NCI-H1105 (cell line): ENCODE measurements around the gene USP15.

Experiments
- DNase-seq: peaks from one replicate; lab custom pipeline; 2025; lab: John Stamatoyannopoulos, UW

The USP15 gene

DNA sequence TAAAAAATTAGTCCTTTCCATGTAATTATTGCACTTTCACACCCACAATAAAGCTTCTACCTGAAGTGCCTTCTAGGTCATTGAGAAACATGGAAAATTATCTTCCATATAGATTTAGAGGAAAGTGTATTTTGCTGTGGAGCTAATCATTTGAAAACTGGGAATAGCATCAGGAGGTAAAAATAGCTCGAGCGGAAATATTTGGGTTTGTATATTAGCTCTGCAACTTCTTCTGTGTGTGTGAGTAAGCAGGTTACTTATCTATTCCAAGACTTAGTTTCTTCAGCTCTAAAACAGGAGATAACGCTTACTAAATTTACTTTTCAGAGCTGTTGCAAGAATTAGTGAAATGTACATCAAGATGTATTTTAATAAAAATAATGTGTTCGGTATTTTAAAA is 111.5 kb downstream of the USP15 start:
- DNase-seq = no peak

DNA sequence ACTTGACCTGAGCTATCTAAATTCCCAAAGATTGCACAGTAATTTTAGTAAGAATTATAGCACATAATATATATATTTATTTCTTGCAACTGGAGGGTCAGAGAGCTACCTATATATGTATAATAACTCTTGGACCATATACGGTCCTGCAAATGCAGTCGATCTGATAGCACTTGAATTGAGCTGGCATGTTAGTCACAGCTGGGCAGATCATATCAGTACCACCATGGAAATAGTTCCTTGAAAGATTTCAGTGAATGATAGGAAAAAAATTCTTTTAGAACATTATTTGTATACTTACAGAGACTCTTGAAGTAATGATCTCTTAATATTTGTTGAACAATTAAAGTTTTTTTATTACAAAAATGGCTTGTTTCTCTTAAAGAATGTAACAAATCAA is 111.9 kb downstream of the USP15 start:
- no peak for DNase-seq

DNA sequence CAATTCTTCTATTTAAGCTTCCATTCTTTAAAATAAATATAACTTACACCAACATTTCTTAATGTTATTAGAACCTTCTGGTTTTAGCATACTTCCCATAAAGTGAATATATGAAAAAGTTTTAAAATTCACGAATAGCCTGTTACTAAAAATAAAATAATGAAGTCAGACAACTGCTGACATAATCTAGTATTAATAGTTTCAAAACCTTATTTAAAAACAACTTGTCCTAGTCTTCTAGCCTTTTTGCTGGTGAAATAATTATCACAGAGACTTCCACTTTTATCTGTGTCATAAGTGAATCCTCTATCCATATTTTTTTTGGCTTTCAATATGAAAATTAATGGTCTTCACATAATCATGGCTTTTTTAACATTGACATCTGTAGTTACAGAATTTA is 112.6 kb downstream of the USP15 start:
- DNase-seq = no peak

DNA sequence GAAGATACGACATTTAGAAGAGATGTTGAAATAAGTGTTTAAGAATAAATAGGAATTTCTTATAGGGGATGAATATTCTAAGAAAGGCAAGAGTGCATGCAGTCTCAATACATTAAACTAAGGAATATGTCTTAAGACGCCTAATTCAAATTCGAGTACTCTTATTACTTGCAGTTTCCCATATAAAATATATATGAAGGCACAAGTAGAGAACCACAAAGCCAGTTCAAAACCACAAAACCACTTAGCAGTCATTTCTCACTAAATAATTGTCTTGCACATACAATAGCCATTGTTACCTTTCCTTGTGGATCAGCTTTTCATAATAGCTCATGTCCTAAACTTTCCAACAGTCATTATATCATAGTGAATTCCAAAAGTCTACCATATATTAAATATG is 115.4 kb downstream of the USP15 start:
- DNase-seq = no peak

- no peak for DNase-seq
These were observed 119.0 kb downstream of the USP15 start for GRCh38 chr12:62379026-62379722.

- no peak for DNase-seq
These were observed 119.5 kb downstream of the USP15 start for GRCh38 chr12:62379723-62380045.

DNA sequence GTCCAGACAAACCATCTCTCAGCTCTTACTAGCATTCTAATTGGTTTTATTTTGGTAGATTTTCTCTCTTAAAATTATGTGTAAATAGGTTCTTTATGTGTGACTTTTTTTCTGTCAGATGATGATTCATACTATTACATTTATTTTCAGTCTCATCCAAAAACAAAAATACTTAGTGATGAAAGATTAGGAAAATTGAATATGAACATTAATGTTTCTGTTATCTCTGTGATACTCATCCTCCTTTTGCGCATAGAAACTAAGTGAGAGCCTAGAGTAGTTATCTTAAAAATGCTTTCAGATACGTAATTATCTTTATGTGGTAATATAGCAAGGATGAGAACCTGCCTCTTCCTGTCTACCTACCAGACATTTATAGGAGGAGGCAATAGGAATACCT is 122.3 kb downstream of the USP15 start:
- DNase-seq = no peak

DNA sequence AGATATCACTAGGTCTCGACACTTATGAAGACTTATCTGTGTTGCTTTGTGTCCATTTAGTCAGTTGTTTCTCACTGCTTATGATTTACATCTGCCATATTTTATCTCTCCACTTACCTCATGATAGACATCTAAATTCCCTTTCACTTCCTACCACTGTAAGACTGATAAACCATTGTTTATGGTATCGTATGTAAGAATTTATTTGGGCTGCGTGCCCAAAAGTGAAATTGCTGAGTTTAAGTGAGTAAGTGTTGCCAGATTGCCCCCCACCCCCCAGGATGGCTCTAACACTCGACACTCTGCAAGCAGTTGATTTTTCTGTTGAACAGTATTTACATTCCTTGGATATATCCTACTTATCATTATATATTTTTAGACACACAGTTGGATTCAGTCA is 136.5 kb downstream of the USP15 start:
- no peak for DNase-seq

GRCh38 chr12:62400135-62400534 is 139.9 kb downstream of the USP15 start:
- DNase-seq = no peak

GRCh38 chr12:62401631-62402030 is 141.4 kb downstream of the USP15 start:
- DNase-seq = no peak

GRCh38 chr12:62403031-62403430 is 142.8 kb downstream of the USP15 start:
- DNase-seq = no peak

DNA sequence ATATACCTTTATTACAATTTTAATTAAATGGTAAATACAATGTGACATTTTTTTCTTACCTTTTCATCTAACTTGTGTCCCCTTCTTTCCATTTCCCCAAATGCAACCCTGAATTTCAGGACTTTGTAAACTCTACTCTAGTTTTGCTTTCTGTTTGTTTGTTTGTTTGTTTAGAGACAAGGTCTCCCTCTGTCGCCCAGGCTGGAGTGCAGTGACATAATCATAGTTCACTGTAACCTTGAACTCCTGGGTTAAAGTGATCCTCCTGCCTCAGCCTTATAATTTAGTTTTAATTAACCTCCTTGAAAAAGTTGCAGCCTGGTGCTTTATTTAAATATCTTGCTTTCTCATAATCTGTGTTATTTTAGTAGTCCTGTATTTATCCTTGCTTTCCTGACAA is 147.4 kb downstream of the USP15 start:
- DNase-seq = no peak

GRCh38 chr12:62409068-62409467 is 148.9 kb downstream of the USP15 start:
- no peak for DNase-seq

DNA sequence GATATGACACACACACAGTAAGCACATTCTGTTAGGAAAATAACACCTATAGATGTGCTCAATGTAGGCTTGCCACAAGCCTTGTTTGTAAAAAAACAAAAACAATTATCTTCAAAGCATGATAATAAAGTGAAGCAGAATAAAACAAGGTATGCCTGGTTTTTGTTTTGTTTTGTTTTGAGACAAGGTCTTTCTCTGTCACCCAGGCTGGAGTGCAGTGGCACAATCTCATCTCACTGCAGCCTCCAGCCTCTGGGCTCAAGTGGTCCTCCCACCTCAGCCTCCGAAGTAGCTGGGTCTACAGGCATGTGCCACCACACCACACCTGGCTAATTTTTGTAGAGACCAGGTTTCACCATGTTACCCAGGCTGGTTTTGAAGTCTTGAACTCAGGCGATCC is 154.0 kb downstream of the USP15 start:
- DNase-seq = no peak

DNA sequence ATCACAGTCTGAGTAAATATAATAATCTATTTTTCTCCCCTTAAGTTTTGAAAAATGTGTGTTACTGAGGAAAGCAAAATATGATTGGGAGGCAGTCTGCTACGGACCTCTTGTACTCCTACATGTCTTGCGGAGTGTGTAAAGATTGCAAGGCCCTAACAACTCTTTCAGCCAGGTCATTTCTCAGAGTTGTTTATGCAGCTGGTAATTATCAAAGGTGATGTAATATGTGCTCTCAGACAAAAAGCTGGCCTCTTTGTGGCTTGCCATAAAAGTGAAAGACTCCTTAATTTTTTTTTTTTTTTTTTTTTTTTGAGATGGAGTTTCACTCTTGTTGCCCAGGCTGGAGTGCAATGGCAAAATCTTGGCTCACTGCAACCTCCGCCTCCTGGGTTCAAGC is 165.9 kb downstream of the USP15 start:
- DNase-seq = no peak

DNA sequence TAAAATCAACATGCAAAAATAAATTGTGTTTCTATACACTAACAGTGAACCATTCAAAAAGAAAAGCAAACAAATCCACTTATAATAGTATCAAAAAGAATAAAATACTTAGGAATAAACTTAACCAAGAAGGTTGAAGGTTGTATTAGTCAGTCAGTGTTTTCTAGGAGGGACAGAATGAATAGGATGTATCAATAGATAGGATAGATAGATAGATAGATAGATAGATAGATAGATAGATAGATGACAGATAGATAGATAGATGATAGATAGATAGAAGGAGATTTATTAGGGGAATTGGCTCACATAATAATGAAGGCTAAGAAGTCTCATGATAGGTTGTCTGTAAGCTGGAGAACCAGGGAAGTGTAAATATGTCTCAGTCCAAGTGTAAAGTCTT is 169.3 kb downstream of the USP15 start:
- DNase-seq = no peak

GRCh38 chr12:62434494-62435302 is 174.5 kb downstream of the USP15 start:
- DNase-seq = no peak

GRCh38 chr12:62435303-62436163 is 175.3 kb downstream of the USP15 start:
- DNase-seq = no peak

DNA sequence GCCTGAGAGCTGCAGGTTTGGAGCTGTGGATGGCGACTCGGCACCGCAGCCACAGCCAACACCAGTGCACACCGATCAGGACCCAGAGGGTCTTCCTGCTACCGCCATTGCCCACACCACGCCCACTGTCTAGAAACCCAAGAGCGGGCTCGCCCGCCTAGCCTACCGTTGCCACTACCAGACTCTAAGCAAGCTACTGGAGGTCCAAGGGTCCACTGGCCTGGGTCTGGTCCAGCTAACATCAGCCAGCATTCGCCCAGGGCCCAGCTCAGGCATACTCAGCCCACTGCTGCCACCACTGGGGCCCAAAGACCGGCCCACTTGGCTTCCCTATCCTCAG is 175.9 kb downstream of the USP15 start:
- DNase-seq = no peak

DNA sequence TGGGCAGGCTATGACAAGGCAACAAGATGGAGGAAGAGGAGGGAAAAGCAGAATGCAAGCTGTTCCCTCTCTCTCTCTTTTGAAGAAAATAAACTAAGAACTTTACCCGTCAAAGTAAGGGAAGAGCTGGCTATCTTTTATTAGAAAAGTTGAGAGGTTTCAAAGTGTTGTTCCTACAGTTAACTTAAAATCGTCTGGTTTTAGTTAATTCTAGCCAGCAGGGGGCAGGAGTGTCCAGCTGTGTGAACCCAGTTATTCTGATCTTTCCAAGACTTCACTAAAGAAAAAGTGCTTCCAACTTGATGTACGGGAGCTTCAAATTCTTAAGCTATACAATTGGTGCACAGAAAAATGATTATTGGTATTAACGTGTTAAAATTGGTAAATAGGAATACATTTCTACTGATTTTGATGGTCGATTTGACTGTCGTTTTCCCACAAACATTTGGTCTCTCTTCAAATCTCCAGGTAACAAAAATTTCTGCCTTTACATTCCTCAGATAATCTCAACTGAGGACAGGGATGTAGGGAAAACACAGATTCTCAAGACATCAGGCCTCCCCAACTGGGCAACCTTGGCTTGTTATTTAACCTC is 178.0 kb downstream of the USP15 start:
- no peak for DNase-seq

- DNase-seq = no peak
These were observed 186.7 kb downstream of the USP15 start for GRCh38 chr12:62446754-62447452.

DNA sequence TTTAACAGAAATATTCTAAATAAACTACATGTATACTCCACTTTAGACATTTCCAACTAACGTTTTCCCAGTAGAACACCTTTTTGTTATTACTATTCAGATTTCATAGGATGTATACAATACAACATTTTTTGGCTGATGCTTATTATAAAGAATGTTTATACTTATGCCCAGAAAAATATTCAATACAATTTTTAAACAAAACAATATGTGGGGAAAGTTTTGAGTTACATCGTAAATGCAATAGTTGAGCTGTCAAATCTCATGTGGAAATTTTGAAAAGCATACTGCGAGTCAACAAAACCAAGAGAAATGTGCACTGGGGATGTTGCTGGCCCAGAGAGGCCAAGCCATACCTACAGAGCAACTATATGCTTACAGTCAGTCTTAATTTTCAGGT is 188.2 kb downstream of the USP15 start:
- DNase-seq = no peak
